ENCODE measurements around the gene TBC1D9B.
"Not testable (repeated sequence)": the region's sequence is repeated elsewhere in the genome, so short reads cannot be mapped to it uniquely, and the experiment has no call there.

TBC1D9B gene

GRCh38 chr5:179836225-179837019 is 71.3 kb downstream of the TBC1D9B start:
- peak; percentile 65 for DNase-seq

GRCh38 chr5:179834871-179835270 is 72.8 kb downstream of the TBC1D9B start:
- not testable (repeated sequence) for DNase-seq

GRCh38 chr5:179834120-179834519 is 73.6 kb downstream of the TBC1D9B start:
- DNase-seq: no peak

- no peak for DNase-seq
These were observed 74.0 kb downstream of the TBC1D9B start for GRCh38 chr5:179833709-179834070.

DNA sequence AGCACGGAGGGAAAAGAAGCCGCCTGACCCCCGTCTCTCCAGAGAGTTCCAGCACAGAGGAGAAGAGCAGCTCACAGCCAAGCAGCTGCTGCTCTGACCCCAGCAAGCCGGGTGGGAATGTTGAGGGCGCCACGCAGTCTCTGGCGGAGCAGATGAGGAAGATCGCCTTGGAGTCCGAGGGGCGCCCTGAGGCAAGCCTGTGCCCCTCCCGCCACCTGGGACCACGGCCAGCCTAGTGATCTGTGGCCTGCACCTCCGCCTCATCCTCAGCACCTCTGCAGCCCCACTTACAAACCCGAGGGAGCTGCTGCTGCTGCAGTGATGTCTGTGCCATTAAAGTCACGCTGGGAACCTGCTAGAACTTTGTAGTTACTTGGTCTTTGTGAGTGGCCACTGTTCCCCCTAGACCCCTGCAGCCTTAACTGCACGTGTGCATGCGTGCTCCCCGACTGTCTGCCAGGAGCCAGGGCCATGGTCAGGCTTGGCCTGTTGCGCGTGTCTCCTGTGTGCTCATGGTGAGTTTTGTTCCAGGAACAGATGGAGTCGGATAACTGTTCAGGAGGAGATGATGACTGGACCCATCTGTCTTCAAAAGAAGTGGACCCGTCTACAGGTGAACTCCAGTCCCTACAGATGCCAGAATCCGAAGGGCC is 74.5 kb downstream of the TBC1D9B start:
- DNase-seq: no peak

- DNase-seq: no peak
These were observed 75.5 kb downstream of the TBC1D9B start for GRCh38 chr5:179832039-179832745.

DNA sequence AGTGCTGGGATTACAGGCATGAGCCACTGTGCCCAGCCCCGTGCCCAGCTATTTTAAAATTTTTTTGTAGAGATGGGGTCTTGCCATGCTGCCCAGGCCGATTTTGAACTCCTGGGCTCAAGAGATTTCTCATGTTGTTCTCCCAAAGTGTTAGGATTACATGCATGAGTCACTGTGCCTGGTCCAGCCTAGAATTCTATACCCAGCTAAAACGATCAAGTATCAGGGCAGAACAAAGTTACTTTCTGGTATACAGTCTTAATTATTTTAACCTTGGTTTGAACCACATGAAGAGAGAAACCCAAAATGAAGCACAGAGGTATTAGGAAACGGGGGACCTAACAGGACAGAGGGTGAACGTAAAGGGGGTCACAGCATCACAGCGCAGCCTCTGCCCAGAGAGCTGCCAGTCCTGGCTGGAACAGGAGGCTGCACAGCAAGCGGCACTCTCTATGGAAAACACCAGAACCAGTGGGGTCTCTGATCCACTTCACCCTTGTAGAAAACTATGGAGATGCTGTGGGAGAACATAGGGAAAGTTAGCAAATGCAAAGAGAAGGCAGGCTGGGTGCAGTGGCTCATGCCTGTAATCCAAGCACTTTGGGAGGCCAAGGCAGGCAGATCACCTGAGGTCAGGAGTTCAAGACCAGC is 76.8 kb downstream of the TBC1D9B start:
- no peak for DNase-seq

- no peak for DNase-seq
These were observed 77.8 kb downstream of the TBC1D9B start for GRCh38 chr5:179829732-179830435.

DNA sequence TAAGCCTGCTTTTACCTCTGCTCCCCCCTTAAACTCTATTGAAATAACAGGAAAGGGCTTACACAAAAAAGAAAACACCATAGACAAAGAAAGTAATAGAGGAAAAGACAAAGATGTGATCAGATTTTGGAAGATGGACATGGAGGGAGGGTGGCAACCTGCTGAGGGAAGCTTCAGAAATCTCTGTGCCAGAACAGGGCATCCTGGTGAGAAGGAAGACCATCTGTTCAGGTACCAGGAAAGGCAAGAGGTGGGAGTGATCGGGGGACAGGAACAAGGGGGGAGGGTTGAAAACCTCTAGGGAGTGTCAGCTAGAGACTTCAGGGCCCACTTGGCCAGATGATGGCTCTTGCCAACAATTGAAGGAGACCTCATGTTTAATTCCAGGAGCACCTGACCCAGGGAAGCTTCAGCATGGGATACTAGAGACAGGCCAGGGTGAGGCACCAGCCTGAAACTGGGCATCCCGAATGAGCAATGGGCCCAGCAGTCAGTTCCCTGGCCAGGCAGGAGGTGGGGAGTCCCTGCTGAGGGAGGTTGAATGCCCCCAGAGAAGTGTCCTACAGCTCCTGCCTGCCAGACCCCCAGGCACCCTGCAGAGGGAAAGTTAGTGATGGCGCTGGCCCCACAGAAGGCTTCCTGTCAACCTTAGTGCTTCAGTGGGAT is 78.8 kb downstream of the TBC1D9B start:
- DNase-seq: no peak

DNA sequence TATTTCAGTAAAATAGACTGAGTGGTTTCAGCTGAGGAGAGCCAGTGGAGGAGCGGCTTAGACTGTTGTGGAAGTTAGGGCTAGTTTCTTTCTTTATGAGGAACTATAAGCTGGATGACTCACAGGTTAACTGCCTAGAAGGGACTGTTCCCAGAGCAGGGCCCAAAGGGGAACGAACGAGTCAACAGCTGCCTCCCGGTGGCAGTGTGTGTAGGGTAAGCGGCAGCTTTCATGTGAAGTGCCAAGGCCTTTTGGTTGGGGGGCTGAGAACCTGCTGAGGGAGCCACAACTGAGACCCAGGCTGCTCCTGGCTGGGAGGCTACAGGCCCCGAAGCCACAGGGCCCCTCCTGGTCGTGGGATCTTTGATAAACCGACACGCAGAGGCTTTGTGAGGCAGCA is 80.0 kb downstream of the TBC1D9B start:
- peak; percentile 59 for DNase-seq

DNA sequence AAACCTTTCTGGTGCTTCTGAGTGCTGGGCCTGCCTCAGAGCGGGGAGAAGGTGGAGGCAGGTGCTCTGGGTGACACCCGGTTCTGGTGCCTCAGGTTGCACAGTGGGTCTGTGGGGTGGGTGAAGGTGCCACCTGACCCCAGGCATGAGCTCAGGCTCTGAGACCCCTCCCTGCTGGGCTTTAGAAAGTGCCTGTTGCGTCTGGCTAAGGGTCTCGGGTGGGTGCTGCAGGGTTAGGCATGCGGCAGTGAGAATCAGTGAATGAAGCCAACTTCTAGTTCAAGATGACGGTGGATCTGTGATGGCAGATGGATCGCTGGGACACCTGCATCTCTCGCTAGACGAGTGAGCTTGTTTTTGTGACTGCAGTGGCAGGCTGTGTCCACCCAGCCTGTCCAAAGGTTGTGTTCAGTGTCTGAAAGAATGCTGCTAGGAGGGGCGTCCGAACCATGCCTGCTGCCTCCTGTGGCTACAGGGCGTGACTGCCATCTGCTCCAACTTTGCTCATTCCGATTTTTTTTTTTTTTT is 82.0 kb downstream of the TBC1D9B start:
- DNase-seq: no peak

- no peak for DNase-seq
These were observed 83.0 kb downstream of the TBC1D9B start for GRCh38 chr5:179824745-179825112.

GRCh38 chr5:179823937-179824744 is 83.6 kb downstream of the TBC1D9B start:
- DNase-seq: no peak

GRCh38 chr5:179822444-179822990 is 85.2 kb downstream of the TBC1D9B start:
- DNase-seq: no peak

GRCh38 chr5:179822059-179822432 is 85.7 kb downstream of the TBC1D9B start:
- no peak for DNase-seq

DNA sequence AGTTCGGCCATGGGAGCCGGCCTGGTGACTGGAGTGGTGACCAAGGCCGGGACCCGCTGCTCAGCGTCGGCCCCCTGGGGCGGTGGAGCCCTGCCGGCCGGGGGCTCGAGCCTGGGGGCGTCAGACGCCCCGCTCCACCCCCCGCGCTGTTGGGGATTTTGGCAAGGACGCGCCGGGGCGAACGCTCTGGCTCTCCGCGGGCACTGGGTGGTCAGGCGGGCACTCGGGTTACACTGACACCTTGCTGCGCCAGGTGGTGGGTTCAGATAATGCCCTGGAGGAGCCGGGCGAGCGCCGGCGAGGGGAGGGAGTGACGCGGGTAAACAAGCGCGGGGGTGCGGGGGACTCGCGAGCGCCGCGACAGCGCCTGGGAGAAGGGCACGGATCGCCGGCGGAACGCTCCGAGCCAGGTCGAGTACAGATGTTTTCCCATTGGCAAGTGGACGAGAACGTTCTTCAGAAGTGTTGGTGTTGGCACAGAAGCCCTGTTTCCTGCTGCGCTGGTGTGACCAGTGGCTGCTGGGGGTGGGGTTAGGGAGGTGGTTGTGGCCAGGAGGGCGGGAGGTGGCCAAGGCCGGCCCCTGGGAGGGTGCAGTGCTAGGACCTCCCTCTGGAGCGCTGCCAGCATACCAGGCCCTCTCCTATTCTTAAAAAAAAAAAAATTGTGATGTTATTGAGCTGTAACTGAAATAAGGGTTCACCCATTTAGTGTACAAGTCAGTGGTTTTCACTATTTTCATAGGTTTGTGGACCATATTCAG is 86.2 kb downstream of the TBC1D9B start:
- peak; percentile 91 for DNase-seq

GRCh38 chr5:179820483-179821297 is 87.0 kb downstream of the TBC1D9B start, which contains the start of gene SQSTM1:
Gene SQSTM1, plus strand, starts transcription at chr5:179820905. Its CDS starts 32 bp downstream, at chr5:179820937.
- peak; percentile 89 for DNase-seq

DNA sequence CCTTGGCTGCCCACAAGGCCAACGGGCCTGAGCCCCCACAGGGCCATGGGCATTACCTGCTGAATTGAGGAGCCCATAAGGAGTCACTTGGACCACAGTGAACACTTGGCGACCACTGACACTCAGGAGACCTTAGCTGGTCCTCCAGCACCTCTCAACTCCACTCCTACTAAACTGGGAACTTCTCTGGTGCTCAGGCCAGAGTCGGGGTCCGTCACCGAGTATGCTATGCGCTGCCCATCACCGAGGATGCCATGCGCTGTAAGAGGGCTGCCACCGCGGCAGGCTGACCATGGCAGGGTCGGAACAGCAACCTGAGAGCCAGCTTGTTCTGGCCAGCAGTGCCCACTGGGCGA is 87.6 kb downstream of the TBC1D9B start:
- DNase-seq: no peak
